GM18870 (cell line): ENCODE results near the gene HADH.
"Not testable (repeated sequence)": the region's sequence is repeated elsewhere in the genome, so short reads cannot be mapped to it uniquely, and the experiment has no call there.

Experiments used
- ATAC-seq: cut with Tn5 transposase; IDR thresholded peaks from one replicate; pipeline ENCODE4 v1.9.1; 2021; ENCODE audit warnings: moderate library complexity; ENCODE audit not compliant: unreplicated experiment

The HADH gene

DNA sequence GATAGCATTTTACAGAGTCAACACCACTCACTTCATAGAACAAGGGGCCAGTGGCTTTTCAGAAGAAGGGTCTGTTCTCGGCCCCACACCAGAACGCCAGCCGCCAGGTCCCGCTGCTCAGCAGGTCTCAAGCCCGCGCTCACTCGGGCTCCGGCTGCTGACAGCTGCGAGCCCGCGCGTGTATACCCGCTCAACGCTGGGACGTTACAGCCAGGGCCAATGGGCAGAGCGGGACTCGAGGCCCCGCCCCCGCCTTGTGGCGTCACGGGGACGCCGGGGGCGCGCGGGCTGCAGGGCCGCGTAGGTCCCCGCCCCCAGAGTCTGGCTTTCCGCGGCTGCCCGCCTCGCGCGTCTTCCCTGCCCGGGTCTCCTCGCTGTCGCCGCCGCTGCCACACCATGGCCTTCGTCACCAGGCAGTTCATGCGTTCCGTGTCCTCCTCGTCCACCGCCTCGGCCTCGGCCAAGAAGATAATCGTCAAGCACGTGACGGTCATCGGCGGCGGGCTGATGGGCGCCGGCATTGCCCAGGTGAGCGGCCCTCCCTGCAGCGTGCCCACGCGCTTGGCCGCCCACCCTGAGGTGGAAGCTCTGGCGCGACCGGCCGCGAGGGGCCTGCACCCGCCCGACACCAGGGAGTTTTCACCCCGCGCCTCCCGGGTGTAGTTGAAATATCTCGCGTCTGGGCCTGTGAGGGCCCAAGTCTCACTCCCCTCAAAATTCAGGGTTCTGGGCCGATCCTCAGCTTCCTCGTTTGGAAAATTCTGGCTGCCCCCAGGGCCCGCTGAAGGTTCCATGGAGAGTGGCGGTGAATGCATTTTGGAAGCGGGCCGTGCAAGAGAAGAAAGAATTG is at the start of gene HADH:
Gene HADH (plus strand): TSS at position 353 of the 850 bp plus-strand sequence. CDS start 44 bp downstream, at position 397.
- peak; percentile 85 for ATAC-seq

- no peak for ATAC-seq
Observed at GRCh38 chr4:107945809-107946208, 43.9 kb upstream of the HADH start.

- ATAC-seq, result no peak
Observed at GRCh38 chr4:107950746-107951540, 38.7 kb upstream of the HADH start.

- ATAC-seq, result no peak
Observed at GRCh38 chr4:107951551-107951950, 38.1 kb upstream of the HADH start.

- ATAC-seq, result no peak
Observed at GRCh38 chr4:107956011-107956410, 33.7 kb upstream of the HADH start.

- no peak for ATAC-seq
Observed at GRCh38 chr4:107966903-107967302, 22.8 kb upstream of the HADH start.

GRCh38 chr4:107967519-107967918 is 22.2 kb upstream of the HADH start:
- ATAC-seq, result not testable (repeated sequence)

DNA sequence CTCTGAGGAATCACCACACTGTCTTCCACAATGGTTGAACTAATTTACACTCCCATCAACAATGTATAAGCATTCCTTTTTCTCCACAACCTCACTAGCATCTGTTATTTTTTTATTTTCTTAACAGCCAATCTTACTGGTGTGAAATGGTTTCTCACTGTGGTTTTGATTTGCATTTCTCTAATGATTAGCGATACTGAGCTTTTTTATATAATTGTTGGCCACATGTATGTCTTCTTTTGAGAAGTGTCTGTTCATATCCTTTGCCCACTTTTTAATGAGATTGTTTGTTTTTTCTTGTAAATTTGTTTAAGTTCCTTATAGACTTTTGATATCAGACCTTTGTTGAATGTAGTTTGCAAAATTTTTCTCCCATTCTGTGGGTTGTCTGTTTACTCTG is 21.8 kb upstream of the HADH start:
- not testable (repeated sequence) for ATAC-seq

- ATAC-seq, result no peak
Observed at GRCh38 chr4:107970063-107970798, 19.5 kb upstream of the HADH start.

- ATAC-seq, result no peak
Observed at GRCh38 chr4:107972605-107973004, 17.1 kb upstream of the HADH start.

- no peak for ATAC-seq
Observed at GRCh38 chr4:107974523-107974922, 15.2 kb upstream of the HADH start.

DNA sequence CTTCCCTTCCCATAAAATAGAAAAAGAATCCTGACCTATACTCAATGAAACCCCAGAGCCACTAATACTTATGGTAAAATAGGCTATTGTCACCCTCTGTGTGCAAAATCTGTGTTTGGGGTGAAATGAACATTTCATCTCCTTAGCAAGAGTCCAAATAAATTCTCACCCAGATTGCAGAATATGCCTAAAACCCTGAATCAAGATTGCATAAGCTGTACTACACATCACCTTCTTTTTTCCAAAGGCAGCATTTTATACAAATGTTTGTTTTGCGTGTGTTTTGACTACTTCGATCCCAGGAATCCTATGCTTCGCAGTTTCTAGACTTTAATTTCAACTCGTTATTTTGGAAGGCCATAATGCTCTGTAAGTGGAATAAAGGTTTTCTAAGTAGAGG is 12.2 kb upstream of the HADH start:
- ATAC-seq, result no peak

GRCh38 chr4:107977966-107978705 is 11.6 kb upstream of the HADH start:
- no peak for ATAC-seq

- no peak for ATAC-seq
Observed at GRCh38 chr4:107978716-107979451, 10.8 kb upstream of the HADH start.

DNA sequence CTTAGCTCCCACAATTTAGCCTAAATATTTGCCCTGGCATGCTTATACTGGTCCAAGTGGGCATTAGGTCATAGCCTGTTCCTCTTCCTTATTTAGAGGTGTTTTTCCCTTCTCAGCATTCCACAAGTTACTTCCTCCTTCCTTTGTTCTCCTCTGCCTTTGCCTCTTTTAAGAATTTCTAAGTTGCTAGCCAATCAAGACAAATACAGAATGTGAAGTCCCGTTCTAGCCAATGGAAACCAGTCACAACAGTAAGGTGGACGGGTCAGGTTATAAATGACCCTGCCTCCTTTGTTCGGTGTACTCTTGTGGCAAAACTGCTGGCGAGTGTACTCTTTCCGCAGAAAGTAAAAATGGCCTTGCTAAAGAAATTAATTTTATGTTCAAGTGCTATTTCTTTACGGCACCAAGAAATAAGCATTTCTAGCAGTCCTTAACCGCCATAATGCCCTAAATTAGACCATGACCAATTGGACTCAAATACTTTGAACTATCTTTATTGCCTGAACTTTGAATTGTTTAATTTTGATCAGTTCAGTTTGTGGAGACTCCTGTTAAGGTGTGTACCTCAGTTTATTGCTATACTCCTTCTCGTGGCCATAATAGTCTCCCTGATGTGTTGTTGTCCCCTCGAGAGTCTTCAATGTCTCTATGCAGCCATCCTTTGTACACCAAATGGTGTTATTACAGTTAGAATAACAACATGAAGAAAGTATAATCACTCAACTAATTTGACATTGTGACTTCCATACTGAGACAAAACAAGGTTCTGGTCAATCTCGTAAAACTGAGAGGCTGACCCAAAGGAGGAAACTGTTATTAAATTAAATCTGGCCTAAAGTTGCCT is 1.6 kb upstream of the HADH start:
- ATAC-seq, result no peak

DNA sequence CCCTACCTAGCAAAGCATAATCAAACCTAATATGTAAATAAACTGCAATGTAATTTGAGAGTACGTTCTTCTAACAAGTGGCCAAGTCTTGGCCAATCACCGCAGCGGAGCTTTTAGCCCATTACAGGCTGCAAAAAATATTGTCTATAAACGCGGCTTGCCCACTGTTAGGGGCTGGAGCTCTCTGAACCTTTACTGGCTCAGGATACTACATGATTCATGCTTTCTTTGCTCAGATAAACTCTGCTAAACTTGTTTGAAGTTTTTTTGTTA is 990 bp upstream of the HADH start:
- ATAC-seq, result no peak

DNA sequence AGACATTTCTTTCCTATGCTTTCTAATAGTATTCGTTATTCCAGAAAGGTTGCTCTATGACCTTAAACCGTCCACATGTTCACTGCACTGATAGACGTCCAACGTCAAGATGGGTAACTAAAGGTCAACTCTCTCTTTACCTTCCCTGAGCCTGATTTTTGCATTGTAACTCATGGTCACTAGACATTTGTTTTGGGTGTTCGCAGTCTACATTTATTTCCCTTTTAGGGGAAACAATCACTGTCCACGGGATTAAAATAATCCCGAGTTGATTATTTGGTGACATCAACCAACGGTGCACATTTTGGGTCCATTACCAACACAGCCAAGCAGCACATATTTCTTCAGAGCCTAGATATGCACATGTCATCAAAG is 540 bp upstream of the HADH start:
- peak; percentile 28 for ATAC-seq

GRCh38 chr4:107991945-107992630 is 2.4 kb downstream of the HADH start:
- ATAC-seq, result no peak

- peak; percentile 39 for ATAC-seq
Observed at GRCh38 chr4:107993969-107994368, 4.3 kb downstream of the HADH start.
